Smooth muscle cell of the brain vasculature (primary cell): Measurements from ENCODE around the gene SLC38A10.
"Not testable (repeated sequence)": the region's sequence is repeated elsewhere in the genome, so short reads cannot be mapped to it uniquely, and the experiment has no call there.

Source experiments
- DNase-seq: peaks from one replicate; pipeline ENCODE4 v3.0.0-alpha.2; 2012; ENCODE audit warnings: low read depth, low spot score

Gene SLC38A10

GRCh38 chr17:81230043-81230820, 64.9 kb downstream of the SLC38A10 start:
- DNase-seq, result no peak

GRCh38 chr17:81229666-81229920, 65.5 kb downstream of the SLC38A10 start:
- DNase-seq, result no peak

- DNase-seq, result no peak
Observed at GRCh38 chr17:81228834-81229665, 66.1 kb downstream of the SLC38A10 start.

GRCh38 chr17:81228420-81228819, 66.7 kb downstream of the SLC38A10 start:
- no peak for DNase-seq

- DNase-seq, result not testable (repeated sequence)
Observed at GRCh38 chr17:81227630-81228029, 67.5 kb downstream of the SLC38A10 start.

- DNase-seq, result no peak
Observed at GRCh38 chr17:81223762-81224130, 71.4 kb downstream of the SLC38A10 start.

- DNase-seq, result peak; percentile 96
Observed at GRCh38 chr17:81222906-81223761, 72.0 kb downstream of the SLC38A10 start, which contains the start of gene CEP131. CEP131 (minus strand) TSS chr17:81222965; CDS start chr17:81220056, 2,909 bp downstream.

- DNase-seq, result no peak
Observed at GRCh38 chr17:81222620-81222905, 72.5 kb downstream of the SLC38A10 start.

GRCh38 chr17:81221842-81222619, 73.1 kb downstream of the SLC38A10 start:
- no peak for DNase-seq

GRCh38 chr17:81221371-81221841, 73.7 kb downstream of the SLC38A10 start:
- no peak for DNase-seq

- DNase-seq, result no peak
Observed at GRCh38 chr17:81219476-81220180, 75.5 kb downstream of the SLC38A10 start.

- no peak for DNase-seq
Observed at GRCh38 chr17:81218991-81219390, 76.1 kb downstream of the SLC38A10 start.

GRCh38 chr17:81218459-81218858, 76.6 kb downstream of the SLC38A10 start:
- no peak for DNase-seq

GRCh38 chr17:81217491-81217890, 77.6 kb downstream of the SLC38A10 start:
- DNase-seq, result no peak

- DNase-seq, result no peak
Observed at GRCh38 chr17:81213978-81214377, 81.1 kb downstream of the SLC38A10 start.

- DNase-seq, result no peak
Observed at GRCh38 chr17:81212365-81212764, 82.7 kb downstream of the SLC38A10 start.

GRCh38 chr17:81210868-81211267, 84.2 kb downstream of the SLC38A10 start:
- DNase-seq, result no peak

GRCh38 chr17:81210466-81210865, 84.6 kb downstream of the SLC38A10 start:
- DNase-seq, result no peak

GRCh38 chr17:81209141-81209540, 86.0 kb downstream of the SLC38A10 start:
- no peak for DNase-seq

GRCh38 chr17:81208651-81209050, 86.5 kb downstream of the SLC38A10 start:
- DNase-seq, result no peak
